ENCODE data around the gene STK10.
"Not testable (repeated sequence)": the region's sequence is repeated elsewhere in the genome, so short reads cannot be mapped to it uniquely, and the experiment has no call there.

- not testable (repeated sequence) for TF ChIP-seq FOXP2 (optimal IDR thresholded peaks at IDR 0.05; ENCODE audit: control extremely low read depth, extremely low read length, insufficient read depth); POLR2AphosphoS5 (IDR thresholded peaks at IDR 0.05; ENCODE audit: borderline replicate concordance, low read depth, low read length); EZH2 (IDR thresholded peaks at IDR 0.05)
Measured at GRCh38 chr5:172149481-172149880, 38.5 kb downstream of the STK10 start.

Data from SK-N-MC (cell line).